AG10803 (cell line): ENCODE results near the gene PARL.

Experiments
- DNase-seq: peaks from one replicate; pipeline ENCODE4 v3.0.0; 2010; ENCODE audit warnings: low read depth
- H3K4me3 ChIP-seq: 2 replicates; pipeline ENCODE4 v1.5.1; 2011; ENCODE audit warnings: mild to moderate bottlenecking, low read length, control low read depth
- TF ChIP-seq, protein P1 (sequence below): conservative IDR thresholded peaks from 2 replicates; pipeline ENCODE4 v1.5.1; 2011; ENCODE audit warnings: mild to moderate bottlenecking, low read length, control low read depth, inconsistent platforms

The PARL gene

DNA sequence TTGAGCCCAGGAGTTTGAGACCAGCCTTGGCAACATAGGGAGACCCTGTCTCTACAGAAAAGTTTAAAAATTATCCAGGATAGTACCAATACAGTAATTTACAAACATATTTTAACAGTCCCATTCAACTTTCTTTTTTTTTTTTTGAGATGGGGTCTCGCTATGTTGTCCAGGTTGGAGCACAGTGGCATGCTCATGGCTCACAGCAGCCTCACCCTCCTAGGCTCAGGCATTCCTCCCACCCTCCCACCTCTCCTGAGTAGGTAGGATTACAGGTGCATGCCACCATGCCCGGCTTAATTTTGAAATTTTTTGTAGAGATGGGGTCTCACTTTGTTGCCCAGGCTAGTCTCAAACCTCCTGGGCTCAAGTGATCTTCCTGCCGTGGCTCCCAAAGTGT is 46.8 kb downstream of the PARL start:
- TF ChIP-seq, protein P1, sequence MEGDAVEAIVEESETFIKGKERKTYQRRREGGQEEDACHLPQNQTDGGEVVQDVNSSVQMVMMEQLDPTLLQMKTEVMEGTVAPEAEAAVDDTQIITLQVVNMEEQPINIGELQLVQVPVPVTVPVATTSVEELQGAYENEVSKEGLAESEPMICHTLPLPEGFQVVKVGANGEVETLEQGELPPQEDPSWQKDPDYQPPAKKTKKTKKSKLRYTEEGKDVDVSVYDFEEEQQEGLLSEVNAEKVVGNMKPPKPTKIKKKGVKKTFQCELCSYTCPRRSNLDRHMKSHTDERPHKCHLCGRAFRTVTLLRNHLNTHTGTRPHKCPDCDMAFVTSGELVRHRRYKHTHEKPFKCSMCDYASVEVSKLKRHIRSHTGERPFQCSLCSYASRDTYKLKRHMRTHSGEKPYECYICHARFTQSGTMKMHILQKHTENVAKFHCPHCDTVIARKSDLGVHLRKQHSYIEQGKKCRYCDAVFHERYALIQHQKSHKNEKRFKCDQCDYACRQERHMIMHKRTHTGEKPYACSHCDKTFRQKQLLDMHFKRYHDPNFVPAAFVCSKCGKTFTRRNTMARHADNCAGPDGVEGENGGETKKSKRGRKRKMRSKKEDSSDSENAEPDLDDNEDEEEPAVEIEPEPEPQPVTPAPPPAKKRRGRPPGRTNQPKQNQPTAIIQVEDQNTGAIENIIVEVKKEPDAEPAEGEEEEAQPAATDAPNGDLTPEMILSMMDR, result no peak
- no peak for DNase-seq
- H3K4me3 ChIP-seq, result no peak overlapping the region

- no peak overlapping the region for H3K4me3 ChIP-seq
- TF ChIP-seq, protein P1, result no peak
- no peak for DNase-seq
These were observed 47.3 kb downstream of the PARL start for GRCh38 chr3:183837390-183837789.

DNA sequence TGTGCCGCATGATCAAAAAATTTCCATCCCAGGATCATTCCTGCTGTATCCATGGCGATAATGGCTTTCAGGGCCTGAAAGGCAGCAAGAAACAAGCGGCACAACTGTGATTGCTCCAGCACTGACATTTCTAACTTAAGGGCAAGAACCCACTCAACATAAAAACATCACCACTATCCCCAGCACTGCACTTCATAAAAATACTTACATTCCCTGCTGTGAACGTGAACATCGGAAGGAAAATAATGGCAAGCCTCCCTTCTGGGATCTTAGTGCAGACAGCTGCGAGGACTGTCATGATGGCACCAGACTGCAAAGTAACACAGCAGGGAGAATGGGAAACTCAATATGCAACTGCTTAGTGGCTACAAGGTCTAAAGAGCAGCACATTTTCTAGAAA is 51.2 kb downstream of the PARL start:
- DNase-seq, result no peak
- no peak overlapping the region for H3K4me3 ChIP-seq
- TF ChIP-seq, protein P1, result no peak

- no peak for DNase-seq
- H3K4me3 ChIP-seq, result no peak overlapping the region
- TF ChIP-seq, protein P1, result no peak
These were observed 54.5 kb downstream of the PARL start for GRCh38 chr3:183830187-183830586.

- H3K4me3 ChIP-seq, result no peak overlapping the region
These were observed 55.2 kb downstream of the PARL start for GRCh38 chr3:183829466-183829865.

DNA sequence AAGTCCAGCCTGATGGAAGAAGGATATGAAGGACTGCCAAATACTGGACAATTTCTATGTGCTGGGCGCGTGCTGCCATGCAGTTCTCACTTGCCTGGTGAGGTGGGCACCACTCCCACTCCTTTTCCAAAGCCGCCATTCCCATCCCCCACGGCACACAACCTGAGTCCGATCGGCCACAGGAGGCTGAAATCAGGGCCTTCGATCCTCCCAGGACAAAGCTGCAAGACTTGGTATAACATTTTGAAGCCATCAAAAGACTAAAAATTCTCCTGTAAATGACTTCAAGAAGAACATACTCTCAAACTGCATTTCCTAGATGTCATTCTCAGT is 56.2 kb downstream of the PARL start:
- DNase-seq, result no peak
- TF ChIP-seq, protein P1, result no peak
- H3K4me3 ChIP-seq, result no peak overlapping the region

More at GRCh38 chr3:183829466-183829865, 55.2 kb downstream of the PARL start:
- DNase-seq, result no peak
- TF ChIP-seq, protein P1, result no peak

GRCh38 chr3:183827809-183828537 is 56.7 kb downstream of the PARL start:
- no peak for DNase-seq
- TF ChIP-seq, protein P1, result no peak
- no peak overlapping the region for H3K4me3 ChIP-seq
